Mucosa of descending colon (tissue), 3 donors: Measurements from ENCODE around the gene TPRA1. TPM values are rescaled to one million over a fixed set of nuclear protein-coding genes. Genes with fewer than 3 reads are reported as not detected.
A peak's percentile ranks its signal among the peaks of the same experiment; 100 is the strongest.
"Not testable (repeated sequence)": the region's sequence is repeated elsewhere in the genome, so short reads cannot be mapped to it uniquely, and the experiment has no call there.

ENCODE experiments used
- ATAC-seq: fragments of 200-7000 bp; cut with Tn5 transposase; one replicate; pipeline ENCODE4 v1.9.1; 2020; ENCODE audit warnings: mild to moderate bottlenecking, moderate library complexity
- DNase-seq, 3 donors: peaks; one replicate each; pipeline ENCODE4 v3.0.0-alpha.2; 2020
- H3K36me3 ChIP-seq: fragments of 200-600 bp; one replicate; pipeline ENCODE4 v1.8.0; 2021; ENCODE audit warnings: low read depth, mild to moderate bottlenecking
- H3K4me1 ChIP-seq: fragments of 200-600 bp; one replicate; pipeline ENCODE4 v1.8.0; 2021; ENCODE audit warnings: low read depth, mild to moderate bottlenecking
- H3K4me3 ChIP-seq: fragments of 200-600 bp; one replicate; pipeline ENCODE4 v1.8.0; 2021; ENCODE audit warnings: mild to moderate bottlenecking
- H3K9me3 ChIP-seq: fragments of 200-600 bp; one replicate; pipeline ENCODE4 v1.8.0; 2021; ENCODE audit warnings: mild to moderate bottlenecking
- intact Hi-C, 2 donors: fragments of 100-400 bp; cut with DNase I in 1 of 2; cut with micrococcal nuclease in 1 of 2; formaldehyde crosslinking; loops; one replicate each; pipeline versions ENCODE4 v1.11.0 to v1.11.1; 2022; cut with DNase I, micrococcal nuclease
- microRNA-seq: library from miRNA; unstranded; fragments of <30 nt; microRNA quantifications from one replicate; pipeline ENCODE4, GENCODE V29; 2019
- total RNA-seq, 3 donors: library from RNA; stranded (reverse); fragmentation: NEBNext Ultra II Directional in 2 of 3; extraction: Animal tissue kit (Norgen Biotek cat#: 25700) in 2 of 3; gene quantifications; one replicate each; pipeline versions ENCODE4 v1.2.1 to v1.2.4, GENCODE V29; 2021 to 2023
- TF ChIP-seq, protein P1 (sequence below): fragments of 200-600 bp; IDR thresholded peaks from one replicate; pipeline ENCODE4 v1.8.0; 2022; ENCODE audit warnings: antibody characterized with exemption, mild to moderate bottlenecking
- donor health status: DM: no; HTN: no; CAD: no; lungs with moderate emphysema.
- donor health status: DM: no; HTN: no; CAD: no.
- donor health status: DM: no; HTN: yes; CAD: no.

The TPRA1 gene
- total RNA-seq, 3 donors from 2014 or later = 24.2 to 37.0 (median 29.3) TPM

DNA sequence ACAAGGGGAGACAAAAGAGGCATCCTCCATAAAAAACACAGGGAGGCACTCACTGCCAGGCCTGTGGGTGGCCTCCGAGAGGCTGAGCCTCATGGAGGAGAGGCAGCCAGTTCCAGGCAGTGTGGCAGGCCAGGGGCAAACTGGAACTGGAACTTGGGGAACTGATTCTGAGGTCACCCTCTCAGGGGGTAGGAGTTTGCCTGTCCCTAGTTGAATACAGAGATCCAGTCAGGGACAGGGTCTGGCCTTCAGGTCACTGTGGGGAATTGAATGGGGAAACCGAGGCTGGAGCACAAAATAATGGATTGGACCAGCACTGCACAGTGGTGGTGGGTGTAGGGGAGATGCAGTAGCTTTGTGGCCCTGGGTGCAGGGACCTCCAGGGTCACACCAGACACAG is 58.7 kb downstream of the TPRA1 start:
- Histone ChIP-seq H3K4me3 (no peak overlapping the region), H3K4me1 (no peaks in the 10 kb centered on the region), H3K36me3 (no peaks in the 10 kb centered on the region), H3K9me3 (no peaks in the 10 kb centered on the region)
- ATAC-seq = no peak
- TF ChIP-seq, protein P1, sequence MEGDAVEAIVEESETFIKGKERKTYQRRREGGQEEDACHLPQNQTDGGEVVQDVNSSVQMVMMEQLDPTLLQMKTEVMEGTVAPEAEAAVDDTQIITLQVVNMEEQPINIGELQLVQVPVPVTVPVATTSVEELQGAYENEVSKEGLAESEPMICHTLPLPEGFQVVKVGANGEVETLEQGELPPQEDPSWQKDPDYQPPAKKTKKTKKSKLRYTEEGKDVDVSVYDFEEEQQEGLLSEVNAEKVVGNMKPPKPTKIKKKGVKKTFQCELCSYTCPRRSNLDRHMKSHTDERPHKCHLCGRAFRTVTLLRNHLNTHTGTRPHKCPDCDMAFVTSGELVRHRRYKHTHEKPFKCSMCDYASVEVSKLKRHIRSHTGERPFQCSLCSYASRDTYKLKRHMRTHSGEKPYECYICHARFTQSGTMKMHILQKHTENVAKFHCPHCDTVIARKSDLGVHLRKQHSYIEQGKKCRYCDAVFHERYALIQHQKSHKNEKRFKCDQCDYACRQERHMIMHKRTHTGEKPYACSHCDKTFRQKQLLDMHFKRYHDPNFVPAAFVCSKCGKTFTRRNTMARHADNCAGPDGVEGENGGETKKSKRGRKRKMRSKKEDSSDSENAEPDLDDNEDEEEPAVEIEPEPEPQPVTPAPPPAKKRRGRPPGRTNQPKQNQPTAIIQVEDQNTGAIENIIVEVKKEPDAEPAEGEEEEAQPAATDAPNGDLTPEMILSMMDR = no peak
- no peak for DNase-seq
- intact Hi-C loops = no loop called here

DNA sequence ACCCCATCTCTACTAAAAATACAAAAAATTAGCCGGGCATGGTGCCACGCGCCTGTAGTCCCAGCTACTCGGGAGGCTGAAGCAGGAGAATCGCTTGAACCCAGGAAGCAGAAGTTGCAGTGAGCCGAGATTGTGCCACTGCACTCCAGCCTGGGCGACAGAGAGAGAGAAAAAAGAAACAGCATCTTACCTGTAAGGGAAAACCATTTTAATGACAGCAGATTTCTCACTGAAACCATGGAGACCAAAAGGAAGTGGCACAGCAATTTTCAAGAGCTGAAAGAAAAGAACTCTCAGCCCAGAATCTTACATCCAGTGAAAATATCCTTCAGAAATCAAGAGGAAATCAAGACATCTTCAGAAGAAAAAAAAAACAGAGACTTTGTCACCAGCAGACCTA is 59.7 kb downstream of the TPRA1 start:
- H3K9me3 ChIP-seq, H3K4me3 ChIP-seq, intact Hi-C loops, ATAC-seq, H3K36me3 ChIP-seq, H3K4me1 ChIP-seq, DNase-seq: not testable (repeated sequence)

DNA sequence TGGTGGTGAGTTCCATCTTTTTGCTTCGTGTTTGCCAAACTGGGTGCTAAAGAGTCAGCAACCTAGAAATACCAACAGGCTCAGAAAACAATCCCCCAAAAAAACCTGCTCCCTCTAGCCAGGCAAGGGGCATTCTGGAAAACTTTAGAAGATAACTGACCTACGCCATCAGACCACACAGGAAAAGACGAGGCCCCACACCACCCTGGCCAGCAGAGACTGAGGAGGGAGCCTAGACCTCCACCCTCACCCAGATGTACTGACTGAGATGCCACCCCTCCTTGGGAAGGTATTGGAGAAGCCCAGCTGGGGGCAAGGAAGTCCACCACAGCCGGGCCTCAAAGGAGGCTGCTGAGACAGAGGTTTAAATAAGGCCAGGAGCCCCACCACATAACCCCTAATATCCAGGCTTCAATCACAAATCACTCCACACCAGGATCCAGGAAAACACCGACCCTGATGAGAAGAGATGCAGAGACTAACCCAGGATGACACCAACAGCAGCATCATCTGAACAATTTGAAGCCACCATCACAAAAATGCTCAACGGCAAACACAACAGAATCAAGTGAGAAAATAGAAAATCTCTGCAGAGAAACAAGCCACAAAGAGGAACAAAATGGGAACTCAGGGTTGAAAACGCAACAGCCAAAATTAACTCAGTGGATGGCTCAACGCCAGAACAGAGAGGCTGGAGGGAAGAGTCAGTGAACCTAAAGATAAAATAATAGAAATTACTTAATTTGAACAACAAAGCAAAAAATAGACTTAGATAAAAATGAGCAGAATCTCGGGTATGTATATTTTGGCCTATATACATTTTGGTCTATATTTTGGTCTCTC is 61.0 kb downstream of the TPRA1 start:
- TF ChIP-seq, protein P1 = no peak
- no peak overlapping the region for H3K4me3 ChIP-seq
- no peaks in the 10 kb centered on the region for H3K36me3 ChIP-seq
- ATAC-seq (no peak), DNase-seq (no peak)
- H3K4me1 ChIP-seq = no peaks in the 10 kb centered on the region
- intact Hi-C loops = no loop called here
- H3K9me3 ChIP-seq = no peaks in the 10 kb centered on the region

DNA sequence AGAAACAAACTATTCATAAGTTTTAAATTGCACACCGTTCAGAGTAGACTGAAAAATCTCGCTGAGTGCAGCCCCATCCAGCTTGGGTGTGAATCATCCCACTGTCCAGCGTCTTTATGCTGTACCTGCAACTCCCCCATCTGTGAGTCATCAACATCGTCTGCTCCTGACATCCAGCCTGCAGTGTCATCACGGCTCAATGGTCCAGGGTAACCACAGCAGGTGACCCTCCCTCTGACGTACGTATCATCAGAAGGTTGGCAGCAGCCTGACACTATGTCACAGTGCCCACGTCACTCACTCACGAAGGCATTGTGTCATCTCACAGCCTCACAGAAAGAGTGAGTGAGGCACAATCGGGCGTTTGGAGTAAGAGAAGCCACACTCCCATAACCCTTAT is 65.2 kb downstream of the TPRA1 start:
- intact Hi-C loops = no loop called here
- H3K4me3 ChIP-seq = no peak overlapping the region
- H3K36me3 ChIP-seq = no peaks in the 10 kb centered on the region
- TF ChIP-seq, protein P1 = no peak
- ATAC-seq (peak; percentile 19), DNase-seq (no peak)
- no peaks in the 10 kb centered on the region for H3K4me1 ChIP-seq
- H3K9me3 ChIP-seq = no peaks in the 10 kb centered on the region

DNA sequence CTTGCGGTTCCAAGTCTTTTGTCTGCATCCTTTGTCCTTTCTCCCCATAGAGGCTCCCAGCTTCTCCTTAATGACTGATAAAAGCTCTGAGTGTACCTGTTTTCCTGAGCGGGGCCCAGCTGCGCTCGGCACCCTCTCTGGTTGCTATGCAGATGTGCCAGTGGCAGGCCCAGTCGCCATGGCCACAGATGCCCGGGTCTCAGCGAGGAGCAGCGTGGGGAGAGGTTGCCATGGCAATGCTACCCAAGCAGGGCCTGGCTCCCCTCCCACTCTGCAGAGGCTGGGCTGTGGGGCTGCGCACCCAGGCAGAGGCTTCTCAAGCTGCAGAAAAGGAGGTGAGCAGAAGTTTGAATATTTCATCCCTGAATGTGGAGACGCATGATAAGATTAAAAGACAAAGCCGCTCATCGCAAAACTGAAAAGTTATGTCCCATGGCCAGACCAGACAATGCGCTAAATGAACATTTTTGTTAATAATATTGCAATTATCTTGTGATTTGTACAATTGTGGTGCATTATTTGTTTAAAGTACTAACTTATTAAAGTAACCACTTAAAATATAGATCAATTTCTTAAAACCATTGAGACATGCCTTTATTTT is 66.1 kb downstream of the TPRA1 start:
- intact Hi-C loops = no loop called here
- no peak overlapping the region for H3K4me3 ChIP-seq
- ATAC-seq (no peak), DNase-seq (no peak)
- H3K9me3 ChIP-seq = no peaks in the 10 kb centered on the region
- TF ChIP-seq, protein P1 = no peak
- no peaks in the 10 kb centered on the region for H3K36me3 ChIP-seq
- H3K4me1 ChIP-seq = no peaks in the 10 kb centered on the region

Small RNA genes within 50 kb of the gene (microRNA-seq; reads per million reads assigned to microRNA genes)
- gene MIR6825 (not detected), gene MIR7976 (1.2 reads per million)

Other genes with a start within 250 kb of the TPRA1 start
- gene MCM2, start 7.7 kb upstream of the TPRA1 start, total RNA-seq = 10 to 100 TPM in 2 of 3 donors, 1 to 10 TPM in 1; 5.2 to 23.1 (median 10.3) TPM
- 10 to 100 TPM in 2 of 3 donors, 1 to 10 TPM in 1; 5.4 to 18.5 (median 16.2) TPM for gene PODXL2, start 38.5 kb upstream of the TPRA1 start, total RNA-seq
- gene ABTB1, start 82.2 kb upstream of the TPRA1 start, total RNA-seq = 10 to 100 TPM; 19.9 to 48.7 (median 33.7) TPM
- 100 to 1,000 TPM; 212 to 515 (median 221) TPM for gene MGLL, start 231.8 kb upstream of the TPRA1 start, total RNA-seq